PC-9 (cell line): ENCODE results near the gene SMCO2.

Experiments
- EZH2 ChIP-seq: fragments of 200-600 bp; sonication (generic); IDR thresholded peaks from 2 replicates; pipeline ENCODE4 v1.8.0; 2017; ENCODE audit warnings: antibody characterized with exemption, low read depth
- TF ChIP-seq, protein P1 (sequence below): fragments of 200-600 bp; sonication (generic); conservative IDR thresholded peaks from 2 replicates; pipeline ENCODE4 v1.6.1; 2017; ENCODE audit warnings: mixed run types, antibody characterized with exemption, mild to moderate bottlenecking, moderate library complexity

DNA sequence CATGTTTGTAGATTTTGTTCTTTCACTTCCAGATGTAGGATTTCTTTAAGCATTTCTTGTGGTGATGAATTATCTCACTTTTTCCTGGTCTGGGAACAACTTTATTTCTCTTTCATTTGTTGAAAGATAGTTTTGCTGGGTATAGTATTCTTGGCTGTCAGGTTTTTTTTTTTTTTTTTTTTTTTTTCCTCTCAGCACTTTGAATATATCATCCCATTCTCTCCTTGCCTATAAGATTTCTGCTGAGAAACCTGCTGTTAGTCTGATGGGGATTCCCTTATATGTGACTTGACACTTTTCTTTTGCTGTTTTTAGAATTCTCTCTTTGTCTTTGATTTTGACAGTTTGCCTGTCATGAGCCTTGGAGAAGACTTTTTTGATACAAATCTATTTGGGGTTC lies 30.5 kb downstream of the SMCO2 start:
- TF ChIP-seq, protein P1, sequence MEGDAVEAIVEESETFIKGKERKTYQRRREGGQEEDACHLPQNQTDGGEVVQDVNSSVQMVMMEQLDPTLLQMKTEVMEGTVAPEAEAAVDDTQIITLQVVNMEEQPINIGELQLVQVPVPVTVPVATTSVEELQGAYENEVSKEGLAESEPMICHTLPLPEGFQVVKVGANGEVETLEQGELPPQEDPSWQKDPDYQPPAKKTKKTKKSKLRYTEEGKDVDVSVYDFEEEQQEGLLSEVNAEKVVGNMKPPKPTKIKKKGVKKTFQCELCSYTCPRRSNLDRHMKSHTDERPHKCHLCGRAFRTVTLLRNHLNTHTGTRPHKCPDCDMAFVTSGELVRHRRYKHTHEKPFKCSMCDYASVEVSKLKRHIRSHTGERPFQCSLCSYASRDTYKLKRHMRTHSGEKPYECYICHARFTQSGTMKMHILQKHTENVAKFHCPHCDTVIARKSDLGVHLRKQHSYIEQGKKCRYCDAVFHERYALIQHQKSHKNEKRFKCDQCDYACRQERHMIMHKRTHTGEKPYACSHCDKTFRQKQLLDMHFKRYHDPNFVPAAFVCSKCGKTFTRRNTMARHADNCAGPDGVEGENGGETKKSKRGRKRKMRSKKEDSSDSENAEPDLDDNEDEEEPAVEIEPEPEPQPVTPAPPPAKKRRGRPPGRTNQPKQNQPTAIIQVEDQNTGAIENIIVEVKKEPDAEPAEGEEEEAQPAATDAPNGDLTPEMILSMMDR = no peak
- TF ChIP-seq EZH2 = no peak
